ENCODE data around the gene FOSL2.

DNA sequence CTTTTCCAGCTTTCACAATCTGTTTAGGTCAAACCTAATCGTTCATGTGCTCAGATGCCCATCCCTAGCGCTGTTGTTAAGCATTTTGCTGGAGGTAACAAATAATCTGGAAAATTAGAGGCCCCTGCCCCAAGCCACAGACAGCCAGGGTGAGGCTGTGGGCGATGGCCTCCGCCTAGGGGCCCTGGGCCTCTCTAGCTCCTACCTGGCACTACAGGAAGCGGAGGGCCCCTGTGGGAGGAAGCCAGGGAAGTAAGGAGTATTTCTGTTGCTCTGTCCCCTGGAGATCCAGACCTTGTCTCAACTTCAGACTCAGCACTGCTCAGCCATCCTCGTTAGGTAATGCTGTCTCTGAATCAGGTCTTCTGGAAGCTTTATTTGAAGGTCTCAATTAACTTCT is 12.4 kb upstream of the FOSL2 start:
- TF ChIP-seq, protein P1, sequence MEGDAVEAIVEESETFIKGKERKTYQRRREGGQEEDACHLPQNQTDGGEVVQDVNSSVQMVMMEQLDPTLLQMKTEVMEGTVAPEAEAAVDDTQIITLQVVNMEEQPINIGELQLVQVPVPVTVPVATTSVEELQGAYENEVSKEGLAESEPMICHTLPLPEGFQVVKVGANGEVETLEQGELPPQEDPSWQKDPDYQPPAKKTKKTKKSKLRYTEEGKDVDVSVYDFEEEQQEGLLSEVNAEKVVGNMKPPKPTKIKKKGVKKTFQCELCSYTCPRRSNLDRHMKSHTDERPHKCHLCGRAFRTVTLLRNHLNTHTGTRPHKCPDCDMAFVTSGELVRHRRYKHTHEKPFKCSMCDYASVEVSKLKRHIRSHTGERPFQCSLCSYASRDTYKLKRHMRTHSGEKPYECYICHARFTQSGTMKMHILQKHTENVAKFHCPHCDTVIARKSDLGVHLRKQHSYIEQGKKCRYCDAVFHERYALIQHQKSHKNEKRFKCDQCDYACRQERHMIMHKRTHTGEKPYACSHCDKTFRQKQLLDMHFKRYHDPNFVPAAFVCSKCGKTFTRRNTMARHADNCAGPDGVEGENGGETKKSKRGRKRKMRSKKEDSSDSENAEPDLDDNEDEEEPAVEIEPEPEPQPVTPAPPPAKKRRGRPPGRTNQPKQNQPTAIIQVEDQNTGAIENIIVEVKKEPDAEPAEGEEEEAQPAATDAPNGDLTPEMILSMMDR (IDR thresholded peaks at IDR 0.05) = no peak
- TF ChIP-seq KAT7 (CRISPR knock-in tag; IDR thresholded peaks at IDR 0.05; ENCODE audit: borderline replicate concordance) (no peak), NR2C2 (CRISPR knock-in tag; IDR thresholded peaks at IDR 0.05) (no peak), TEAD4 (CRISPR knock-in tag; IDR thresholded peaks at IDR 0.05) (no peak), ZNF121 (CRISPR knock-in tag; IDR thresholded peaks at IDR 0.05) (no peak), FOXK1 (CRISPR knock-in tag; IDR thresholded peaks at IDR 0.05) (no peak), NFE2L1 (CRISPR knock-in tag; IDR thresholded peaks at IDR 0.05) (no peak)
- TF ChIP-seq, protein P2, sequence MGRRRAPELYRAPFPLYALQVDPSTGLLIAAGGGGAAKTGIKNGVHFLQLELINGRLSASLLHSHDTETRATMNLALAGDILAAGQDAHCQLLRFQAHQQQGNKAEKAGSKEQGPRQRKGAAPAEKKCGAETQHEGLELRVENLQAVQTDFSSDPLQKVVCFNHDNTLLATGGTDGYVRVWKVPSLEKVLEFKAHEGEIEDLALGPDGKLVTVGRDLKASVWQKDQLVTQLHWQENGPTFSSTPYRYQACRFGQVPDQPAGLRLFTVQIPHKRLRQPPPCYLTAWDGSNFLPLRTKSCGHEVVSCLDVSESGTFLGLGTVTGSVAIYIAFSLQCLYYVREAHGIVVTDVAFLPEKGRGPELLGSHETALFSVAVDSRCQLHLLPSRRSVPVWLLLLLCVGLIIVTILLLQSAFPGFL (CRISPR knock-in tag; IDR thresholded peaks at IDR 0.05; ENCODE audit: borderline replicate concordance) = no peak
- TF ChIP-seq, protein P3, sequence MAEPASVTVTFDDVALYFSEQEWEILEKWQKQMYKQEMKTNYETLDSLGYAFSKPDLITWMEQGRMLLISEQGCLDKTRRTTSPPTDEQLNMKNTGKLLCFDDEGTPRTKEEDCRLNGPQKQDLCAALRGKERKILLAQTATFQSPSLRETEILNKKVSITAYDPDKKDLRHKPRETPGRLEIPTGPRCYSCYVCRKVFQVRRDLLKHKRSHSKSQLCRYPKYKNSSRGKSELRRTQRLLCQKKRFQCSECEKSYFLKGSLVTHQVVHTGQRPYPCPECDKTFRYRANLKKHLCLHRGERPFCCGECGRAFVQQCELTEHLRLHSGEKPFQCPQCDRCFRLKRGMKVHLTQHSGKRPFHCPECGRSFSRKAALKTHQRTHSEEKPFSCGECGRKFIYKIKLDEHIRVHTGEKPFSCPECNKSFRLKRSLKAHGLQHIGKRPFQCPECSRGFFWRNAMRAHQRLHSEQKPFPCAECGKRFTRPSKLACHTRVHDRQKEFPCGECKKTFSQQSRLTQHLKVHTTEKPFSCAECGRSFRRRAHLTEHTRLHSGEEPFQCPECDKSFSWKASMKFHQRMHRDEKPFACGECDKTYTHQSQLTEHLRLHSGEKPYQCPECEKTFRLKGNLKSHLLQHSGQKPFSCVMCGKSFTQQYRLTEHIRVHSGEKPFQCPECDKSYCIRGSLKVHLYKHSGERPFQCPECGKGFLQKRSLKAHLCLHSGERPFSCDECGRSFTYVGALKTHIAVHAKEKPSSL (CRISPR knock-in tag; conservative IDR thresholded peaks at IDR 0.05) = no peak
- TF ChIP-seq, protein P4, sequence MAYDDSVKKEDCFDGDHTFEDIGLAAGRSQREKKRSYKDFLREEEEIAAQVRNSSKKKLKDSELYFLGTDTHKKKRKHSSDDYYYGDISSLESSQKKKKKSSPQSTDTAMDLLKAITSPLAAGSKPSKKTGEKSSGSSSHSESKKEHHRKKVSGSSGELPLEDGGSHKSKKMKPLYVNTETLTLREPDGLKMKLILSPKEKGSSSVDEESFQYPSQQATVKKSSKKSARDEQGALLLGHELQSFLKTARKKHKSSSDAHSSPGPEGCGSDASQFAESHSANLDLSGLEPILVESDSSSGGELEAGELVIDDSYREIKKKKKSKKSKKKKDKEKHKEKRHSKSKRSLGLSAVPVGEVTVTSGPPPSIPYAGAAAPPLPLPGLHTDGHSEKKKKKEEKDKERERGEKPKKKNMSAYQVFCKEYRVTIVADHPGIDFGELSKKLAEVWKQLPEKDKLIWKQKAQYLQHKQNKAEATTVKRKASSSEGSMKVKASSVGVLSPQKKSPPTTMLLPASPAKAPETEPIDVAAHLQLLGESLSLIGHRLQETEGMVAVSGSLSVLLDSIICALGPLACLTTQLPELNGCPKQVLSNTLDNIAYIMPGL (CRISPR knock-in tag; IDR thresholded peaks at IDR 0.05) = no peak
- TF ChIP-seq, protein P5, sequence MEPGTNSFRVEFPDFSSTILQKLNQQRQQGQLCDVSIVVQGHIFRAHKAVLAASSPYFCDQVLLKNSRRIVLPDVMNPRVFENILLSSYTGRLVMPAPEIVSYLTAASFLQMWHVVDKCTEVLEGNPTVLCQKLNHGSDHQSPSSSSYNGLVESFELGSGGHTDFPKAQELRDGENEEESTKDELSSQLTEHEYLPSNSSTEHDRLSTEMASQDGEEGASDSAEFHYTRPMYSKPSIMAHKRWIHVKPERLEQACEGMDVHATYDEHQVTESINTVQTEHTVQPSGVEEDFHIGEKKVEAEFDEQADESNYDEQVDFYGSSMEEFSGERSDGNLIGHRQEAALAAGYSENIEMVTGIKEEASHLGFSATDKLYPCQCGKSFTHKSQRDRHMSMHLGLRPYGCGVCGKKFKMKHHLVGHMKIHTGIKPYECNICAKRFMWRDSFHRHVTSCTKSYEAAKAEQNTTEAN (CRISPR knock-in tag; IDR thresholded peaks at IDR 0.05) = no peak
